Measurements from ENCODE around the gene PKD1.
"Not testable (repeated sequence)": the region's sequence is repeated elsewhere in the genome, so short reads cannot be mapped to it uniquely, and the experiment has no call there.

The PKD1 gene

DNA sequence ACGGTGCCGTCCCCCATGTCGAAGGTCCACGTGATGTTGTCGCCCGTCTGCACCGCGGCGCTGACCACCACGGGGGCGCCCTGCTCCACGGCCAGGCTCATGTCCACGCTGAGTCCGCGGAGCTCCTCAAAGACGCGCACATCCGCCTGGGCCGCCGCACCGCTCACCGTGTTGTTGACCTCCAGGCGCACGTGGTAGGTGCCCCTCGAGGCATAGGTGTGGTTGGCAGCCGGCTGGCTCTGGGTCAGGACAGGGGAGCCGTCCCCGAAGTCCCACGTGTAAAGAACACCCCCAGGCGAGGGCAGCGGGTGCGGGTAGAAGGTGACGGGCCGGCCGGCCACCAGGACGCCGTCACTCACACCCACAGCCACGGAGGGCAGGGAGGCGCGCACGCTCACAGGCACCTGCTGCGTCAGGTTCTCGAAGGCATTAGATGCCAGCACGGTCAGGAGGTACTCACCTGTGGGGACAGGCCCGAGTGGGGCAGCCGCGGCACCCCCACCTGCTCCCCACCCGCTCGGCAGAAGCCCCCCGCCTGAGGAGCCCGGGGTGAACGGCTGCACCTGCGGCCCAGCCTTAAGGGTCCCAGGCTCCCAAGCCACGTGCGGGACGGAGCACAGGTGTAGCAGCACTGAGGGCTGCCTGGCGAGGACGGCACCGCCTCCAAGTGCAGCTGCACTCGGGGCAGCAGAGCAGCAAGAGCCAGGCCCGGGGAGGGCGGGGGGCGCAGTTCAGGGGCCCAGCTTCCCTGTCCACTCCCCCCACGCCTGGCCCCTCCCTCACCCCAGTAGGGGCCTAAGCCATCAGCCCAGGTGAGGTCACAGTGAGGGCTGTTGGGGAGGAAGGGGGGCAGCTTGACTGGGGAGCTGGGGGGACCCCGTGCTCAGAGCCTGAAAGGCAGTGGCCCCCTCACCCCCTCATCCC lies 24.0 kb downstream of the PKD1 start:
- H3K27ac ChIP-seq (ENCODE audit: low read depth, low read length); H3K79me2 ChIP-seq (ENCODE audit: control insufficient read depth, insufficient read depth, low read length, unreplicated experiment); H3K36me3 ChIP-seq (ENCODE audit: insufficient read depth, low read length); H3K27me3 ChIP-seq (ENCODE audit: insufficient read depth, low read length); H2AFZ ChIP-seq (ENCODE audit: low read length, unreplicated experiment); H3K4me1 ChIP-seq (ENCODE audit: control insufficient read depth, insufficient read depth, low read length, unreplicated experiment); H3K4me3 ChIP-seq (ENCODE audit: low read depth, low read length): not testable (repeated sequence)

DNA sequence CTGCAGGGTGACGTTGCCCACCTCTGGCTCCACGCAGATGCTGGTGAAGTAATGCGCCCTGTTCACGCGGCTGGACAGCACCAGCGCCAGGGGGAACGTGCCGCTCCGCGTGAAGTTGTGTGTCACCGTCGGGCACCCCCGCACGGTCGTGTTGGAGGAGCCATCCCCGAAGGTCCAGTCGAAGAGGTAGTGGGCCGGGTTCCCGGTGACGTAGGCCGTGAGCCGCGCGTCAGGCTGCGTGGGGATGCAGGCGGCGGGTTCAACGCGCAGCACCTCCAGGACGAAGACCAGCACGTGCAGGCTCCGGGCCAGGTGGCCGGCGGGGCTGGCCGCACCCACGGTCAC lies 24.7 kb downstream of the PKD1 start:
- not testable (repeated sequence) for H3K4me3 ChIP-seq (ENCODE audit: low read depth, low read length); H2AFZ ChIP-seq (ENCODE audit: low read length, unreplicated experiment); H3K79me2 ChIP-seq (ENCODE audit: control insufficient read depth, insufficient read depth, low read length, unreplicated experiment); H3K4me1 ChIP-seq (ENCODE audit: control insufficient read depth, insufficient read depth, low read length, unreplicated experiment); H3K27ac ChIP-seq (ENCODE audit: low read depth, low read length); H3K27me3 ChIP-seq (ENCODE audit: insufficient read depth, low read length); H3K36me3 ChIP-seq (ENCODE audit: insufficient read depth, low read length)

DNA sequence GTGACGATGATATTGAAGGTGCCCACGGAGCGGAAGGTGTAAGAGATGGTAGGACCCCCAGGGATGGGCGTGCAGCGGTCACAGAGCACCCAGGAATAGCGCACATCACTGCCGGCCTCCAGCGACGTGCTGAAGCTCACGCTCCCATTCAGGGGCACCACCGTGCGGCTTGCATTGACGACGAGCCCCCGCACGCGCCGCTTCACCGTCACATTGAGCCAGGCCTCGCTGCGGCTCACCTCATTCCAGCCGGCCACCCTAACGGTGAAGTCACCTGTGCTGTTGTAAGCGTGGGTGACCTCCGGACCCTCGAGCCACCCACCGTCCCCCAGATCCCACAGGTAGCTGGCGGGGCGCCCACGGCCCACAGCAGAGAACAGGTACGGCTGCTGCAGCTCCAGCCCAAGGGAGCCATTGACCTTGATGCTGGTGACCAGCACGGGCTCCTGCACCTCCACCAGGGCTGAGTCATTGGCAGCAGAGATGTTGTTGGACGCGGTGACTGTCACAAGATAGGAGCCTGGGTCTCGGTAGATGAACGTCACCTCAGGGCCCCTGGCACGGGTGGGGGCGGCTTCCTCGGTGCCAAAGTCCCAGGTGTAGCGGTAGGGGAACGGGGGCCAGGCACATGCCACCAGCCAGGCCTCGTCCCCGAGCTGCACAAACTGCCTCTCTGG lies 25.2 kb downstream of the PKD1 start:
- H3K27ac ChIP-seq (ENCODE audit: low read depth, low read length); H2AFZ ChIP-seq (ENCODE audit: low read length, unreplicated experiment); H3K4me1 ChIP-seq (ENCODE audit: control insufficient read depth, insufficient read depth, low read length, unreplicated experiment); H3K79me2 ChIP-seq (ENCODE audit: control insufficient read depth, insufficient read depth, low read length, unreplicated experiment); H3K36me3 ChIP-seq (ENCODE audit: insufficient read depth, low read length); H3K27me3 ChIP-seq (ENCODE audit: insufficient read depth, low read length); H3K4me3 ChIP-seq (ENCODE audit: low read depth, low read length): not testable (repeated sequence)

DNA sequence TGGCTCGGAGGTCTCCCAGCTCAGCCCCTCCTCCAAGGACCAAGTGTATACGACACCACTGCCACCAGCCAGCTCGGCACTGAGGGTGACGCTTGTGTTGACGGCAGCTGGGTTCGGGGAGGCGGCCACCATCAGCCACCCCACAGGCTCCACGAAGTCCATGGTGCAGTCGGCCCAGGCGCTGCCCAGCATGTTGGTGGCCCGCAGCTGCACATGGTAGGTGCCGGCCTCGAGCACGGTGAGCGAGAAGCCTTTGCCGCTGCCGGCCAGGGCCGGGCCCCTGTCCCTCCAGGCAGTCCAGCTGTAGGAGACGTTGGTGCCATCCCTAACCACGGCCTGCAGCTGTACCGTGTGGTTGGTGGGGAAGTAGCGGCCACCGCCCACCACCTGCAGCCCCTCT lies 25.8 kb downstream of the PKD1 start:
- H3K79me2 ChIP-seq (ENCODE audit: control insufficient read depth, insufficient read depth, low read length, unreplicated experiment); H3K36me3 ChIP-seq (ENCODE audit: insufficient read depth, low read length); H3K4me3 ChIP-seq (ENCODE audit: low read depth, low read length); H3K27ac ChIP-seq (ENCODE audit: low read depth, low read length); H3K4me1 ChIP-seq (ENCODE audit: control insufficient read depth, insufficient read depth, low read length, unreplicated experiment); H2AFZ ChIP-seq (ENCODE audit: low read length, unreplicated experiment); H3K27me3 ChIP-seq (ENCODE audit: insufficient read depth, low read length): not testable (repeated sequence)

DNA sequence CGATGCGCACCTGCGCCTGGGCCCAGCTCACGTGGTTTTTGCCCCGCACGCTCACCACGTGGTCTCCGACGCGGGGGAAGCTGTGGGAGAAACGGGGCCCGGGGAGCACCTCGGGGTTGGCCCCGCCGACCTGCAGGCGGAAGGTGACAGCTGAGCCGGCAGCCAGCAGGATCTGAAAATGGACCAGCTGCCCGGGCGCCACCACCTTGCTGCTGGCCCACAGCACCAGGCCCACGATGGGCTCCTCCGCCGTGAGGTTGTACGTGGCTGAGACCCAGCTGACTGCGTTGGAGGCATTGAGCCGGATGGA lies 26.5 kb downstream of the PKD1 start:
- not testable (repeated sequence) for H2AFZ ChIP-seq (ENCODE audit: low read length, unreplicated experiment); H3K79me2 ChIP-seq (ENCODE audit: control insufficient read depth, insufficient read depth, low read length, unreplicated experiment); H3K4me3 ChIP-seq (ENCODE audit: low read depth, low read length); H3K4me1 ChIP-seq (ENCODE audit: control insufficient read depth, insufficient read depth, low read length, unreplicated experiment); H3K27ac ChIP-seq (ENCODE audit: low read depth, low read length); H3K27me3 ChIP-seq (ENCODE audit: insufficient read depth, low read length); H3K36me3 ChIP-seq (ENCODE audit: insufficient read depth, low read length)

DNA sequence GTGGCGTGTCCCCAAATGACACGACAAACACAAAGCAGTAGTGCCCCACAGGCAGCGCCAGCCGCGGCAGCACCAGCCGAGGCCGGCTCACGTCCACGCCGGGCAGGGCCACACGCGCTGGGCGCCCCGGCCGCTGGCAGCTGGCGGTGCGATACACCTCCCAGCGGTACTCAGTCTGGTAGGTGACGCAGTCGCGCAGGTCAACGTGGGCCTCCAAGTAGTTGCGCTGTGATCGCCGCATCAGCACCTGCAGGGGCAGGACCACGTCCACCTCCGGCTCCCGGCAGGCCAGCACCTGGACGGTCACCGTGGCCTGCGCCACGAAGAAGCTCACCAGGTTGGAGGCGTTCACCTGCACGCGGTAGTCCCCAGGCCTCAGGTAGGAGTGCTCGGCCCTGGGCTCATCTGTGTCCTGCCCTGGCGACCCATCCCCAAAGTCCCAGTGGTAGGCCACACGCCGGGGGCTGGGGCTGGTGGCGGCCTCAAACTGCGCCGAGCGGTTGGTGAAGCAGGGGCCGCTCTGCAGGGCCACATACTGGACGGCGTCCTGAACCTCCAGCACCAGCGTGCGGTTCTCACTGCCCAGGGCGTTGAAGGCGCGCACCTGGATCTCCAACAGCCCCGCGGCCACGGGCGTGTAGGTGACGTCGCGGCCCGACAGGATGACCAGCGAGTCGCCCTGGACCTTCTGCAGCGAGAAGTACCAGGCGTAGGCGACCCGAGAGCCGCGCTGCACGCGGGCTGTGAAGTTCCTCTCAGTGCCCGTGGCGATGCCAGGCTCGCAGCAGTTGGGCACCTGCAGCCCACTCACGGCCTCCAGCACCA lies 27.0 kb downstream of the PKD1 start:
- H3K27ac ChIP-seq (ENCODE audit: low read depth, low read length); H2AFZ ChIP-seq (ENCODE audit: low read length, unreplicated experiment); H3K79me2 ChIP-seq (ENCODE audit: control insufficient read depth, insufficient read depth, low read length, unreplicated experiment); H3K4me3 ChIP-seq (ENCODE audit: low read depth, low read length); H3K27me3 ChIP-seq (ENCODE audit: insufficient read depth, low read length); H3K36me3 ChIP-seq (ENCODE audit: insufficient read depth, low read length); H3K4me1 ChIP-seq (ENCODE audit: control insufficient read depth, insufficient read depth, low read length, unreplicated experiment): not testable (repeated sequence)

DNA sequence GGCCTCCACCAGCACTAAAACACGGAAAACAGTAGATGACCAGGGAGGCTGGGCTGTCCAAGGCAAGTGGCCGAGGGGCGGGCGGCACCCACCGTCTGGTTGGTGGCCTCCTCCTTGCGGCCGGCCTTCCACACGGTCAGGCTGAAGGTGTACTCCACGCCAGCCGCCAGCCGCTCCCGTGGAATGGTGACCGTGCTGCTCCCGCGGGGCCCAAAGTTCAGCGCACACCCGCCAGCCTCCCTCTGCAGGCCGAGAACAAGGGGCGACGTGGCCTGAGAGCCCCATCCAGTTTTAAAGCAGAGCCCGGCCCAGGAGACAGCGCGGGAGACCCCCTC lies 27.9 kb downstream of the PKD1 start:
- H3K36me3 ChIP-seq (ENCODE audit: insufficient read depth, low read length); H3K79me2 ChIP-seq (ENCODE audit: control insufficient read depth, insufficient read depth, low read length, unreplicated experiment); H3K4me3 ChIP-seq (ENCODE audit: low read depth, low read length); H2AFZ ChIP-seq (ENCODE audit: low read length, unreplicated experiment); H3K27me3 ChIP-seq (ENCODE audit: insufficient read depth, low read length); H3K4me1 ChIP-seq (ENCODE audit: control insufficient read depth, insufficient read depth, low read length, unreplicated experiment): not testable (repeated sequence)
- H3K27ac ChIP-seq (ENCODE audit: low read depth, low read length): peak overlapping the region; percentile 90; the same call in 1 of the 2 replicates

DNA sequence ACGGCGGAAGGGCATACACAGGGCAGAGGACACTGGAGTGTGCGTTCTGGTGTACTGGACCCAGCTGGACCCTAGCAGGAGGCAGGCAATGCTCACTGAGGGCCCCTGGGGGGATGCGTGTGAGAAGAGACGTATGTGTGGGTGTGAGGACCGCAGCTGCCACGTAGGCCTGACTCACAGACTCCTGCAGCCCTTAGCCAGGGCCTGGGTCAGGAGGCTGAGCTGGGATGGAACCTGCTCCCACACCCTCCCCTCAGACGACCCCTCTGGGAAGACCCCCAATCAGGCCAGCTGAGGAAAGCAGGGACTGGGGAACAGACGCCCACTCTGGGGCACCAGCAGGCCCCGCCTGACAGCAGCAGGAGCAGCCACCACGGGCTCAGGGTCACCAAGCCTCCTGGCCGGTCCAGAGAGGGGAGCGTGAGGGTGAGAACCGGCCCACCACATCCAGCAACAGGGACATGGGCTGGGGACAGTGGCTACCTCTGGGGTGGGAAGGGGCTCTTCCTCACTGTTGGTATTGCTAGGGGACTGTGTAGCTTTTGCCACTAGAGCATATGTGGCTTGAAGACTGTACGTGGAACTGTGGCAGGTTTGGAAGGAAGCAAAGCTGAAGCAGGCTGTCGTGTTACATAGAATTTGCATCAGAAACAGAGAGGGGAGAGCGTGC lies 28.4 kb downstream of the PKD1 start:
- not testable (repeated sequence) for H3K4me3 ChIP-seq (ENCODE audit: low read depth, low read length); H3K27me3 ChIP-seq (ENCODE audit: insufficient read depth, low read length); H3K36me3 ChIP-seq (ENCODE audit: insufficient read depth, low read length); H3K79me2 ChIP-seq (ENCODE audit: control insufficient read depth, insufficient read depth, low read length, unreplicated experiment); H3K4me1 ChIP-seq (ENCODE audit: control insufficient read depth, insufficient read depth, low read length, unreplicated experiment); H2AFZ ChIP-seq (ENCODE audit: low read length, unreplicated experiment)
- H3K27ac ChIP-seq (ENCODE audit: low read depth, low read length): peak overlapping the region; percentile 90

DNA sequence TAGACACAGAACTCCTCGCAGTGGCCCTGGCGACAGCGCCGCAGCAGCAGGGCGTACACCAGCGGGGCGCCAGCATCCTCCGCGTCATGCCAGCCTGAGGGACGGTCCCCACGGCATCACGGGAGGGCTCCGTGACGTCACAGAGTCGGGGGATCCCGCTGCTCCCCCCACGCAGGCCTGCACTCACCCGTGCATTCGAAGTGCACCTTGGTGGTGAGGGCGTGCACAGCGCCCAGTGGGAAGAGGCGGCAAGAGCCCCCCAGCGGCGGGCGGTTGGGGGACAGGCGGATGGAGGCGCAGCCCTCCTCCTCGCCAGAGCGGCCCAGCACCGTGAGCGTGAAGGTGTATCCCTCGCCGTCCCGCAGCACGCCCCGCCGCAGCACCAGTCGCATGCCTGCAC lies 29.5 kb downstream of the PKD1 start:
- not testable (repeated sequence) for H3K27me3 ChIP-seq (ENCODE audit: insufficient read depth, low read length); H2AFZ ChIP-seq (ENCODE audit: low read length, unreplicated experiment); H3K4me1 ChIP-seq (ENCODE audit: control insufficient read depth, insufficient read depth, low read length, unreplicated experiment); H3K36me3 ChIP-seq (ENCODE audit: insufficient read depth, low read length); H3K4me3 ChIP-seq (ENCODE audit: low read depth, low read length); H3K79me2 ChIP-seq (ENCODE audit: control insufficient read depth, insufficient read depth, low read length, unreplicated experiment)
- peak overlapping the region; percentile 68; the same call in 1 of the 2 replicates for H3K27ac ChIP-seq (ENCODE audit: low read depth, low read length)

DNA sequence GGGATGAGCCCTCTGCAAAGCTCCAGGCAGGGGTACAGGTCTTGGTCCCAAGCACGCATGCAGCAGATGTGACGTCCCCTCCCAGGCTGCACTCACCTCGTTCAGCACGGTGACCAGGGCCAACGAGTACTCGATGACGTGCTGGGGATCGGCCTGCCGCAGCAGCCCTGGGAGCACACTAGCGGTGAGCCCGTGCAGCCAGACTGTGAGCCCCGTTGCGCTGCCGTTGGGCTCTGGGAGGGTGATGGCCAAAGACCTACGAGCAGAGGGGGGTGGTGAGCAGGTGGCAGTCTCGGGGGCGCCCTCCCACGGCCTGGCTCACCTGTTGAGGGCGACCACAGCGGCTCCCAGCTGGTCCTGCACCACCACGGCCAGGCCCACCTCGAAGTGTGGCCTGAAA lies 29.9 kb downstream of the PKD1 start:
- H3K4me1 ChIP-seq (ENCODE audit: control insufficient read depth, insufficient read depth, low read length, unreplicated experiment); H3K36me3 ChIP-seq (ENCODE audit: insufficient read depth, low read length); H3K79me2 ChIP-seq (ENCODE audit: control insufficient read depth, insufficient read depth, low read length, unreplicated experiment); H3K27me3 ChIP-seq (ENCODE audit: insufficient read depth, low read length); H3K27ac ChIP-seq (ENCODE audit: low read depth, low read length); H3K4me3 ChIP-seq (ENCODE audit: low read depth, low read length); H2AFZ ChIP-seq (ENCODE audit: low read length, unreplicated experiment): not testable (repeated sequence)
